Smooth muscle cell (in vitro differentiated cells): ENCODE results near the gene CALHM1. TPM values are rescaled to one million over a fixed set of nuclear protein-coding genes. Genes with fewer than 3 reads are reported as not detected.

Experiments used
- DNase-seq: peaks from one replicate; lab custom pipeline; 2025; ENCODE audit not compliant: unreplicated experiment; lab: John Stamatoyannopoulos, UW
- H2AFZ ChIP-seq: fragments of 200-600 bp; sonication (generic); 2 replicates; pipeline ENCODE4 v1.6.0; 2016; ENCODE audit warnings: antibody characterized with exemption, low read depth, mild to moderate bottlenecking
- H3F3A ChIP-seq: fragments of 200-600 bp; sonication (generic); 2 replicates; pipeline ENCODE4 v1.6.0; 2017; ENCODE audit warnings: antibody characterized with exemption, low read depth
- H3K27ac ChIP-seq: fragments of 200-600 bp; sonication (generic); 2 replicates; pipeline ENCODE4 v1.5.1; 2016; ENCODE audit warnings: low read depth, mild to moderate bottlenecking
- H3K27me3 ChIP-seq: fragments of 200-600 bp; sonication (generic); 2 replicates; pipeline ENCODE4 v1.6.1; 2016; ENCODE audit warnings: low read depth, mild to moderate bottlenecking
- H3K36me3 ChIP-seq: fragments of 200-600 bp; sonication (generic); 2 replicates; pipeline ENCODE4 v1.5.1; 2016; ENCODE audit warnings: low read depth
- H3K4me1 ChIP-seq: fragments of 200-600 bp; sonication (generic); 2 replicates; pipeline ENCODE4 v1.5.1; 2016; ENCODE audit warnings: low read depth
- H3K4me2 ChIP-seq: fragments of 200-600 bp; sonication (generic); 2 replicates; pipeline ENCODE4 v1.6.0; 2016; ENCODE audit warnings: mild to moderate bottlenecking
- H3K4me3 ChIP-seq: fragments of 200-600 bp; sonication (generic); 2 replicates; pipeline ENCODE4 v1.5.1; 2016; ENCODE audit warnings: mild to moderate bottlenecking
- H3K79me2 ChIP-seq: fragments of 200-600 bp; sonication (generic); 2 replicates; pipeline ENCODE4 v1.6.0; 2016; ENCODE audit warnings: low read depth, mild to moderate bottlenecking
- H3K9ac ChIP-seq: fragments of 200-600 bp; sonication (generic); 2 replicates; pipeline ENCODE4 v1.6.0; 2016; ENCODE audit warnings: low read depth
- H3K9me3 ChIP-seq: fragments of 200-600 bp; sonication (generic); replicated peaks from 2 replicates; pipeline ENCODE4 v1.5.1; 2016; ENCODE audit warnings: low read depth
- H4K20me1 ChIP-seq: fragments of 200-600 bp; sonication (generic); 2 replicates; pipeline ENCODE4 v1.6.0; 2016; ENCODE audit warnings: low read depth
- WGBS: methylation state at CpG from one replicate; pipeline ENCODE4 v1.1.7; 2016; ENCODE audit warnings: low lambda C conversion rate; 5-methylcytosine and 5-hydroxymethylcytosine counted together
- polyA plus RNA-seq: library from polyadenylated mRNA; unstranded; fragments of >200 nt; fragmentation: Nextera tagmentation; extraction: Ambion mirVana; gene quantifications from 2 replicates; pipeline ENCODE4 v1.2.1, GENCODE V29; 2016
- total RNA-seq: library from RNA; depleted of rRNA; stranded (reverse); fragments of >200 nt; gene quantifications from 2 replicates; pipeline ENCODE4 v1.2.3, GENCODE V29; 2014
- TF ChIP-seq, protein P1 (sequence below): fragments of 200-600 bp; sonication (generic); IDR thresholded peaks from 2 replicates; pipeline ENCODE4 v1.5.1; 2017; ENCODE audit warnings: borderline replicate concordance, mild to moderate bottlenecking, antibody characterized with exemption; ENCODE audit not compliant: insufficient read depth, poor library complexity, severe bottlenecking

The CALHM1 gene
- total and polyA plus RNA-seq, 2 experiments from 2014 or later = 0.05 TPM; not detected in 1

DNA sequence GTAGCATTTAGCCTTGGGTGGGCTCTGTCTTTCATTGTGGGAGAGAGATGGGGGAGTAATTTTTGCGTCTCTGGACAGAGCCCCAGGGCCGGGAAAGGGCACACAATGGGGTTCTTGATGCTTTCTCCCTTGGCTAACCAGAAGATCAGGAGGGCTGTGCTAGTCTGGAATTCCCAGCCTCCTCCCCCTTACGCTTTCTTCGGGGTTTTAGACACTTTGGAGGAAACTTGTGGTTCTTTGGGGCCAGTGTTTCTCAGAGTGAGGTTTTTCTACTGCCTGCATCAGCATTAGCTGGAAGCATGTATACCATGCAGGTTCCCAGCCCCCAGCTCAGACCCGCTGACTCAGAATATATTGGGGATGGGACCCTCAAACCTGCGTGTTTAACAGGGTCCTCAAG lies 41.8 kb upstream of the CALHM1 start:
- no peak overlapping the region for H2AFZ ChIP-seq
- DNase-seq = no peak
- H3K4me3 ChIP-seq = no peak overlapping the region
- H3K4me2 ChIP-seq = peak overlapping the region; percentile 71
- H3F3A ChIP-seq = no peaks in the 10 kb centered on the region
- WGBS = 68% methylated on average over 6 of the region's 6 CpGs
- peak overlapping the region; percentile 84 for H3K9ac ChIP-seq
- TF ChIP-seq, protein P1, sequence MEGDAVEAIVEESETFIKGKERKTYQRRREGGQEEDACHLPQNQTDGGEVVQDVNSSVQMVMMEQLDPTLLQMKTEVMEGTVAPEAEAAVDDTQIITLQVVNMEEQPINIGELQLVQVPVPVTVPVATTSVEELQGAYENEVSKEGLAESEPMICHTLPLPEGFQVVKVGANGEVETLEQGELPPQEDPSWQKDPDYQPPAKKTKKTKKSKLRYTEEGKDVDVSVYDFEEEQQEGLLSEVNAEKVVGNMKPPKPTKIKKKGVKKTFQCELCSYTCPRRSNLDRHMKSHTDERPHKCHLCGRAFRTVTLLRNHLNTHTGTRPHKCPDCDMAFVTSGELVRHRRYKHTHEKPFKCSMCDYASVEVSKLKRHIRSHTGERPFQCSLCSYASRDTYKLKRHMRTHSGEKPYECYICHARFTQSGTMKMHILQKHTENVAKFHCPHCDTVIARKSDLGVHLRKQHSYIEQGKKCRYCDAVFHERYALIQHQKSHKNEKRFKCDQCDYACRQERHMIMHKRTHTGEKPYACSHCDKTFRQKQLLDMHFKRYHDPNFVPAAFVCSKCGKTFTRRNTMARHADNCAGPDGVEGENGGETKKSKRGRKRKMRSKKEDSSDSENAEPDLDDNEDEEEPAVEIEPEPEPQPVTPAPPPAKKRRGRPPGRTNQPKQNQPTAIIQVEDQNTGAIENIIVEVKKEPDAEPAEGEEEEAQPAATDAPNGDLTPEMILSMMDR = no peak
- no peaks in the 10 kb centered on the region for H3K9me3 ChIP-seq
- no peaks in the 10 kb centered on the region for H3K79me2 ChIP-seq
- no peaks in the 10 kb centered on the region for H4K20me1 ChIP-seq
- peaks cover 8% of the 10 kb centered on the region for H3K4me1 ChIP-seq
- H3K27me3 ChIP-seq = peaks cover 29% of the 10 kb centered on the region
- no peaks in the 10 kb centered on the region for H3K36me3 ChIP-seq
- peak overlapping the region; percentile 87 for H3K27ac ChIP-seq

DNA sequence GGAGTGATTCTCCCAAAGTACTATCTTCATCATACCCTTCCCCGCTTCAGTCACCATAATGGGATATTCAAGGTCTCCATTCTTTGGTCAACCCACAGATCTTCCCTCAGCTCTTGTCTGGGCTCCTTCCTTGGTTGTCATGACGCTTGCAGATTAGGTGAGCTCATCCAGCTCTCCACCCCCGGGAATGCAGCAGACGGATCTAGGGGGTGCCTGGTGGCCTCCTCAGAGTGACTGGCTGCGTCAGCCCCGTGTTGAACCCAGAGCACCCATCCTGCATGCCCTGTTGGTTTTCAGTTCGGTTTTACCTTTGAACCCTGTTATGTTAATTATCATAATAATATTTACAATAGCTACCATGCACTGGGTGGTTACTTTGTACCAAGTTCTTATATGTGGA lies 41.2 kb upstream of the CALHM1 start:
- Histone ChIP-seq H3F3A (no peaks in the 10 kb centered on the region), H3K36me3 (no peaks in the 10 kb centered on the region), H3K4me2 (peak overlapping the region; percentile 71), H3K9me3 (no peaks in the 10 kb centered on the region), H3K27ac (peak overlapping the region; percentile 87), H3K4me1 (peaks cover 8% of the 10 kb centered on the region), H4K20me1 (no peaks in the 10 kb centered on the region), H3K9ac (peak overlapping the region; percentile 84), H2AFZ (no peak overlapping the region), H3K79me2 (no peaks in the 10 kb centered on the region), H3K27me3 (peaks cover 35% of the 10 kb centered on the region), H3K4me3 (no peak overlapping the region)
- TF ChIP-seq, protein P1 = no peak
- no peak for DNase-seq
- 33% methylated on average over 7 of the region's 7 CpGs for WGBS

DNA sequence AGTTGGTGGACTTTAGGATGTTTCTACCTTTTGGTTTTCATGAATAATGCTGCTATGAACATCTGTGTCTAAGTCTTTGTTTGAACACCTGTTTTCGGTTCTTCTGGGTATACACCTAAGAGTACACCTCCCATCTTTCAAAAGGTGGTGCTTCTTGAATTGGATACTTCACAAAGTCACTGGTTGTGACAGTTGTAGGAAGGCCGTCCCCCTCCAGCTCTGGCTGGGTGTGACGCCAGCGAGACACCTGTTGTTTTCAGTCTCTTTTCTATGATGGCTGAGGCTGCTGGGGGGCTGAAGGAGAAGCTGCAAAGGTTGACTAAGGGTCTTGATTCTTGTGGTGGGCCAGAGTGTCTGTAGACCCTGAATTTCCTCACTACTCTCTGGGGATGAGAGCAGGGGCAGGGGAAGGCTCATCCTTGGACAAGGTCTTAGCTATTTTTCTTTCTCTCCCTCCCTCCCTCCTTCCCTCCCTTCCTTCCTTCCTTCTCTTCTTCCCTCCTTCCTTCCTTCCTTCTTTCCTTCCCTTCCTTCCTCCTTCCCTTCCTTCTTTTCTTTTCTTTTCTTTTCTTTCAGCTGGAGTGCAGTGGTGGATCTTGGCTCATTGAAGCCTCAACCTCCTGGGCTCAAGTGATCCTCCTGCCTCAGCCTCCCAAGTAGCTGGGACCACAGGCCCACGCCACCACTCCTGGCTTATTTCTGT lies 40.4 kb upstream of the CALHM1 start:
- no peaks in the 10 kb centered on the region for H3K79me2 ChIP-seq
- H3K4me3 ChIP-seq = no peak overlapping the region
- H3K9me3 ChIP-seq = no peaks in the 10 kb centered on the region
- no peak overlapping the region for H3K4me2 ChIP-seq
- no peak overlapping the region for H2AFZ ChIP-seq
- H3F3A ChIP-seq = no peaks in the 10 kb centered on the region
- H3K27me3 ChIP-seq = peaks cover 42% of the 10 kb centered on the region
- peak overlapping the region; percentile 87 for H3K27ac ChIP-seq
- H3K36me3 ChIP-seq = no peaks in the 10 kb centered on the region
- TF ChIP-seq, protein P1 = no peak
- no peaks in the 10 kb centered on the region for H4K20me1 ChIP-seq
- H3K4me1 ChIP-seq = peaks cover 8% of the 10 kb centered on the region
- no peak overlapping the region for H3K9ac ChIP-seq
- no peak for DNase-seq
- WGBS = 88% methylated on average over 5 of the region's 5 CpGs
